ENCODE data around the gene SGCD. TPM values are rescaled to one million over a fixed set of nuclear protein-coding genes. Genes with fewer than 3 reads are reported as not detected.

Gene SGCD
- total RNA-seq, 1 experiment from 2014 or later = not detected

- H3K9me2 ChIP-seq (ENCODE audit: insufficient read depth) = no peaks in the 10 kb centered on the region
- no peak for ATAC-seq
- CTCF ChIA-PET = no interaction called here
These were observed 260.0 kb downstream of the SGCD start for GRCh38 chr5:156587012-156587411.

GRCh38 chr5:156588306-156588705 lies 261.3 kb downstream of the SGCD start:
- POLR2A ChIA-PET = no interaction called here

More at GRCh38 chr5:156587012-156587411, 260.0 kb downstream of the SGCD start:
- Histone ChIP-seq H3K4me2 (ENCODE audit: low read length) (no peak overlapping the region), H3K27me3 (ENCODE audit: insufficient read depth, low read length) (no peaks in the 10 kb centered on the region), H3K4me3 (replicated peaks in 1 of 2; ENCODE audit: low read depth in 1 of 2, low read length in 2 of 2) (no peak overlapping the region), H3K36me3 (ENCODE audit: control insufficient read depth in 1 of 2, insufficient read depth in 2 of 2, low read length in 2 of 2) (no peaks in the 10 kb centered on the region), H3K79me2 (ENCODE audit: insufficient read depth, low read length) (no peaks in the 10 kb centered on the region), H2AFZ (ENCODE audit: low read depth, low read length, poor library complexity, severe bottlenecking) (no peak overlapping the region), H3K9ac (ENCODE audit: low read length) (no peak overlapping the region), H3K4me1 (ENCODE audit: control insufficient read depth in 1 of 2, insufficient read depth in 2 of 2, low read length in 2 of 2) (no peaks in the 10 kb centered on the region), H4K20me1 (ENCODE audit: insufficient read depth) (no peaks in the 10 kb centered on the region), H3K9me3 (ENCODE audit: control insufficient read depth in 1 of 2, insufficient read depth in 1 of 2, low read depth in 1 of 2, low read length in 2 of 2) (no peaks in the 10 kb centered on the region; a peak in 1 of 4 replicates), H3K27ac (ENCODE audit: low read depth, low read length) (no peak overlapping the region)
- ChIA-PET POLR2A (no interaction called here), RAD21 (ENCODE audit: low non-redundant PET in 1 of 2, low total read pairs in 2 of 2, uncharacterized antibody in 2 of 2, unreplicated experiment in 2 of 2) (no interaction called here)
- no peak for DNase-seq (ENCODE audit: low read depth, low spot score)
- BruUV-seq (replicated peaks) = no TSS peak
- TF ChIP-seq YY1 (IDR thresholded peaks at IDR 0.05; ENCODE audit: extremely low read depth, insufficient replicate concordance, low read depth, low read length) = no peak
- TF ChIP-seq ZBTB33 (IDR thresholded peaks at IDR 0.05; ENCODE audit: extremely low read depth, insufficient replicate concordance, low read length) = no peak
- no peak for TF ChIP-seq EZH2 (IDR thresholded peaks at IDR 0.05)
- no peak for TF ChIP-seq TCF7L2 (IDR thresholded peaks at IDR 0.05; ENCODE audit: borderline replicate concordance, extremely low read depth, insufficient read depth, insufficient read length)
- intact Hi-C loops (cut with micrococcal nuclease) = no loop called here

More at GRCh38 chr5:156588306-156588705, 261.3 kb downstream of the SGCD start:
- Histone ChIP-seq H3K4me2 (ENCODE audit: low read length) (no peak overlapping the region), H3K27me3 (ENCODE audit: insufficient read depth, low read length) (no peaks in the 10 kb centered on the region), H4K20me1 (ENCODE audit: insufficient read depth) (no peaks in the 10 kb centered on the region), H3K4me3 (replicated peaks in 1 of 2; ENCODE audit: low read depth in 1 of 2, low read length in 2 of 2) (no peak overlapping the region), H3K79me2 (ENCODE audit: insufficient read depth, low read length) (no peaks in the 10 kb centered on the region), H3K4me1 (ENCODE audit: control insufficient read depth in 1 of 2, insufficient read depth in 2 of 2, low read length in 2 of 2) (no peaks in the 10 kb centered on the region), H3K9me2 (ENCODE audit: insufficient read depth) (no peaks in the 10 kb centered on the region), H3K27ac (ENCODE audit: low read depth, low read length) (no peak overlapping the region), H3K36me3 (ENCODE audit: control insufficient read depth in 1 of 2, insufficient read depth in 2 of 2, low read length in 2 of 2) (no peaks in the 10 kb centered on the region), H3K9me3 (ENCODE audit: control insufficient read depth in 1 of 2, insufficient read depth in 1 of 2, low read depth in 1 of 2, low read length in 2 of 2) (no peaks in the 10 kb centered on the region; a peak in 2 of 4 replicates), H3K9ac (ENCODE audit: low read length) (no peak overlapping the region), H2AFZ (ENCODE audit: low read depth, low read length, poor library complexity, severe bottlenecking) (no peak overlapping the region)
- ATAC-seq (no peak), DNase-seq (ENCODE audit: low read depth, low spot score) (no peak)
- CTCF ChIA-PET = no interaction called here
- intact Hi-C loops (cut with micrococcal nuclease) = no loop called here
- TF ChIP-seq ZFX (IDR thresholded peaks at IDR 0.05) (no peak), RAD21 (IDR thresholded peaks at IDR 0.05; ENCODE audit: low read depth) (no peak), EGR1 (IDR thresholded peaks at IDR 0.05; ENCODE audit: low read depth) (no peak), YY1 (IDR thresholded peaks at IDR 0.05; ENCODE audit: extremely low read depth, insufficient replicate concordance, low read depth, low read length) (no peak), EZH2 (IDR thresholded peaks at IDR 0.05) (no peak), ZBTB33 (IDR thresholded peaks at IDR 0.05; ENCODE audit: extremely low read depth, insufficient replicate concordance, low read length) (no peak), EZH2phosphoT487 (IDR thresholded peaks at IDR 0.05; ENCODE audit: borderline replicate concordance) (no peak), ZNF274 (IDR thresholded peaks at IDR 0.05; ENCODE audit: low read depth, low read length) (no peak)
- no TSS peak for BruUV-seq (replicated peaks)
- RAD21 ChIA-PET (ENCODE audit: low non-redundant PET in 1 of 2, low total read pairs in 2 of 2, uncharacterized antibody in 2 of 2, unreplicated experiment in 2 of 2) = no interaction called here

Data from HCT116 (cell line).